ENCODE data around the gene SPATS2L.

DNA sequence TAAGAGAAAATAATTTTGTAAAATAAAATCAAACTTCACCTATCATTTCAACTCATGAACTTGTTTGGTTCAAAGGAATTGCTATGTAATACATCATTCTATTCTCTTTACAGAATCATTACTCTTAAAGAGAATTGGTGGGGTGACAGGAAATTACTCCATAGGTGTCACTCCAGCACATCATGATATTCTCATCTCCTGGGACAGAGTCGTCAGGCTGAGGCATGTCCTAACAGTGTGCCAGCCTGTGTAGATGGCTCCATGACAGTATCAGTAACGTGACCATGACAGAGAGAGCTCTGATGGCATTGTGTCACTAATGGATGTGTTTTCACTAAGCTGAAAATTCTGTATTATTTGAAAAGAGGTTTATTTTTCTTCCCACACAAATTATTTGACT, 13.9 kb downstream of the SPATS2L start:
- no peak for TF ChIP-seq POLR2A (IDR thresholded peaks at IDR 0.05)
- no peak for TF ChIP-seq POLR2AphosphoS5 (IDR thresholded peaks at IDR 0.05; ENCODE audit: insufficient read depth in 1 of 2, low read depth in 1 of 2)
